AG04449 (cell line): ENCODE results near the gene HSCB.

ENCODE experiments used
- CTCF ChIA-PET: fragments of 350-600 bp; formaldehyde crosslinking; extraction: SDS; loops from one replicate; lab custom pipeline; 2021; ENCODE audit warnings: antibody characterized with exemption; lab: Yijun Ruan, JAX
- POLR2A ChIA-PET: fragments of 400-600, 350-600 bp; formaldehyde crosslinking; extraction: SDS; loops from one replicate; lab custom pipeline; 2020; ENCODE audit warnings: antibody characterized with exemption, inconsistent platforms; lab: Yijun Ruan, JAX
- DNase-seq: peaks from one replicate; pipeline ENCODE4 v3.0.0-alpha.2; 2010; ENCODE audit warnings: low read depth, low spot score
- H3K4me3 ChIP-seq: 2 replicates; pipeline ENCODE4 v1.5.1; 2011; ENCODE audit warnings: low read depth, mild to moderate bottlenecking, control low read depth, low read length
- CTCF ChIP-seq: IDR thresholded peaks from one replicate; pipeline ENCODE4 v1.5.1; 2011; ENCODE audit warnings: mild to moderate bottlenecking, moderate library complexity, low read length, control low read depth, inconsistent platforms; ENCODE audit not compliant: insufficient read depth; ENCODE audit errors: missing control alignments

The HSCB gene

GRCh38 chr22:28779833-28780232, 38.0 kb downstream of the HSCB start:
- TF ChIP-seq CTCF: no peak
- POLR2A ChIA-PET: no interaction called here

GRCh38 chr22:28780296-28780695, 38.5 kb downstream of the HSCB start:
- no peak for DNase-seq
- no peak overlapping the region for H3K4me3 ChIP-seq
- no peak for TF ChIP-seq CTCF
- ChIA-PET POLR2A (no interaction called here), CTCF (interaction anchor here (1.2 to 1.4 kb wide), 4 partner anchors 18 to 180 kb away, joined by 3 to 8 read pairs (median 4); no protein-coding TSS in a partner anchor)

More at GRCh38 chr22:28779833-28780232, 38.0 kb downstream of the HSCB start:
- CTCF ChIA-PET: interaction anchor here (1.4 kb wide), 2 partner anchors 18 to 179 kb away, joined by 3 to 8 read pairs; no protein-coding TSS in a partner anchor
- H3K4me3 ChIP-seq: no peak overlapping the region
- no peak for DNase-seq

DNA sequence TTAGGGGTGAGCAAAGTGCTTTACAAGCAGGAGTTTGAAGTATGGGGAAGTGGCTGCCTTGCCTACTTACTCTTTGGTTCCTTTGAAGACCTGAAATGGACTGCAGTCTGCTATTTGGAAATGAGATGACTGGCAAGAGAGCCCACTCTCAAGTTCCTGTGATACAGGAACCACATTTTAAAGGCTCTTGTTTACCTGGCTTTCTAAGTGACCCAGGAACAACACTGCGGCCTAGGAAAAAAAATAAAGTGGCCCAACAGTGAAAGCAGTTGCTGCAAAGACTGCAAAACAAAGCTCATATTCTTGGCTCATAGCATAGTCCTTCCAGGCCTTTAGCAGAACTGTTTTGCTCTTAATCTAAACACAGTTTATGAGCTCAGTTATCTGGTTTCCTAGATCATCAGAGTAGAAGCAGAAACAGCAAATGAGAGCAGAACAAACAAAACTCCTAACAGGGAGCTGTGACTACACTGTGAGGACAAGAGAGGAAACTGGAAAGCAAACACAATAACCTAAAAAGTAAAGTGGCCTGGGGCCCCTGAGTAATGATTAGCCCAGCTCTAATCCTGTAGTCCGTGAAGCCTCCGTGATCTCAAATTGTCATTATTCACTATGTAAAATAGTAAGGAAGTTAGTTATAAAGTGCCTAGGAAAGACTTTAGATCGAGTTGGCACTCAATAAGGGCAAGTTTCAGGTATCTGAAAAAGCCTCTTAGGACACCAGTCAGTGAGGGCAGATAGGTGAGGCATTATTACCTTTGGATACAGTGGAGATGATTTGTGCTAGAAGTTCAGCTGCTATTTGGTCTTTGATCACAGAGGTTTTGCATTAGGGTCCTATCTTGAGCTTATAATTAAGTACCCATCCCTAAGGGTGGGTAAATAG, 42.2 kb downstream of the HSCB start:
- ChIA-PET CTCF (interaction anchor here (3.1 to 3.8 kb wide), 2 partner anchors 11 to 184 kb away, joined by 9 to 15 read pairs; partner anchors contain the start of gene CCDC117), POLR2A (interaction anchor here (1.2 kb wide), 1 partner anchor 16 kb away, joined by 5 read pairs; the partner anchor contains the start of gene XBP1)
- H3K4me3 ChIP-seq: no peak overlapping the region
- TF ChIP-seq CTCF: no peak
- DNase-seq: no peak

GRCh38 chr22:28788601-28789000, 46.8 kb downstream of the HSCB start:
- ChIA-PET CTCF (interaction anchor here (1.6 to 3.1 kb wide), 4 partner anchors 40 to 252 kb away, joined by 5 to 14 read pairs (median 8); no protein-coding TSS in a partner anchor), POLR2A (no interaction called here)
- H3K4me3 ChIP-seq: no peak overlapping the region
- no peak for DNase-seq
- TF ChIP-seq CTCF: no peak

DNA sequence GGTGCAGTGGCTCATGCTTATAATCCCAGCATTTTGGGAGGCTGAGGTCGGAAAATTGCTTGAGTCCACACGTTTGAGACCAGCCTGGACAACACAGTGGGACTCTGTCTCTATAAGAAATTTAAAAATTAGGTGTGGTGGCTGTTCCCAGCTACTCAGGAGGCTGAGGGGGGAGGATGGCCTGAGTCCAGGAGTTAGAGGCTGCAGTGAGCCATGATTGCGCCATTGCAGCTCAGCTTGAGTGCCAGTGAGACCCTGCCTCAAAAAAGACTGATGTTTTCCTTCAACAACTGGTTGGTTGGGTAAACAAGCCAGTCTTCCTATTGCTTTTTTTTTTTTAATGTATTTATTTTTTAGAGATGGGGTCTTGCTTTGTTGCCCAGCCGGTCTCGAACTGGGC, 49.3 kb downstream of the HSCB start:
- no peak overlapping the region for H3K4me3 ChIP-seq
- ChIA-PET CTCF (interaction anchor here (1.5 to 1.9 kb wide), 3 partner anchors 8 to 191 kb away, joined by 3 to 7 read pairs (median 5); no protein-coding TSS in a partner anchor), POLR2A (interaction anchor here (0.6 to 1.8 kb wide), 4 partner anchors 9 to 191 kb away, joined by 3 to 7 read pairs (median 4); partner anchors contain the start of genes CCDC117, TTC28 and XBP1)
- DNase-seq: no peak
- no peak for TF ChIP-seq CTCF
